GM19395 (cell line): Measurements from ENCODE around the gene ST6GAL1.
"Not testable (repeated sequence)": the region's sequence is repeated elsewhere in the genome, so short reads cannot be mapped to it uniquely, and the experiment has no call there.

Experiments used
- ATAC-seq: cut with Tn5 transposase; IDR thresholded peaks from one replicate; pipeline ENCODE4 v1.9.1; 2021; ENCODE audit warnings: mild to moderate bottlenecking, moderate library complexity; ENCODE audit not compliant: unreplicated experiment

The ST6GAL1 gene

GRCh38 chr3:186930143-186930640 lies at the start of gene ST6GAL1:
ST6GAL1 (plus strand) TSS chr3:186930526; CDS start chr3:187042704, 112,178 bp downstream.
- peak; percentile 75 for ATAC-seq

DNA sequence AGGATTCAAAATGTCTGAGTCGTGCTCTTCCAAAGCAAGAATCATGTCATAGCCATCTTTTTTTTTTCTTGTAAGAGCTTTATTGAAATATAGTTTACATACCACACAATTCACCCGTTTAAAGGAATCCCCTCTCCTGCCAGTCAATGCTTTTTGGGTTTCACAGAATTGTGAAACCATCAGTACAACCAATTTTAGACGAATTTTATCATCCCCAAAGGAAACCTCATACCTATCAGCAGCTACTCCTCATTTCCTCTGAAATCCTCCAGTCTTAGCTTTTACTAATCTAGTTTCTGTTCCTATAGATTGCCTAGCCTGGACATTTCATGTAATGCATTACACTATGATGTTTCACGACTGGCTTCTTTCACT lies 48.2 kb upstream of the ST6GAL1 start:
- ATAC-seq, result no peak

GRCh38 chr3:186882881-186883685 lies 47.2 kb upstream of the ST6GAL1 start:
- ATAC-seq, result no peak

DNA sequence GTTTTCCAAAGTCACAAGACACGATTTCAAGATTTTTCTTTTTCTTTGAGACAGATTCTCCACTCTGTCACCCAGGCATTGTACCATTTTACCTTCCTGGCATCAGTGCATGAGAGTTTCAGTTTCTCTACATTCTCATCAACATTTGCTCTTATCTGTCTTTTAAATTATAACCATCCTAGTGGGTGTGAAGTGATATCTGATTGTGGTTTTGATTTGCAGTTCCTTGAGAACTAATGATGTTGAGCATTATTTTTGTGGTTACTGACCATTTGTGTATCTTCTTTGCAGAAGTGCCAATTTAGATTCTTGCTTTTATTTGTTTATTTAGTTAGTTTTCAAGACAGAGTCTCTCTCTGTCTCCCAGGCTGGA lies 46.7 kb upstream of the ST6GAL1 start:
- ATAC-seq, result no peak

DNA sequence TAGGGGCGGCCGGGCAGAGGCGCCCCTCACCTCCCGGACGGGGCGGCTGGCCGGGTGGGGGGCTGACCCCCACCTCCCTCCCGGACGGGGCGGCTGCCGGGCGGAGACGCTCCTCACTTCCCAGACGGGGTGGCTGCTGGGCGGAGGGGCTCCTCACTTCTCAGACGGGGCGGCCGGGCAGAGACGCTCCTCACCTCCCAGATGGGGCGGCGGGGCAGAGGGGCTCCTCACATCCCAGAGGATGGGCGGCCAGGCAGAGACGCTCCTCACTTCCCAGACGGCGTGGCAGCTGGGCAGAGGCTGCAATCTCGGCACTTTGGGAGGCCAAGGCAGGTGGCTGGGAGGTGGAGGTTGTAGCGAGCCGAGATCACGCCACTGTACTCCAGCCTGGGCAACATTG lies 45.5 kb upstream of the ST6GAL1 start:
- ATAC-seq, result not testable (repeated sequence)

DNA sequence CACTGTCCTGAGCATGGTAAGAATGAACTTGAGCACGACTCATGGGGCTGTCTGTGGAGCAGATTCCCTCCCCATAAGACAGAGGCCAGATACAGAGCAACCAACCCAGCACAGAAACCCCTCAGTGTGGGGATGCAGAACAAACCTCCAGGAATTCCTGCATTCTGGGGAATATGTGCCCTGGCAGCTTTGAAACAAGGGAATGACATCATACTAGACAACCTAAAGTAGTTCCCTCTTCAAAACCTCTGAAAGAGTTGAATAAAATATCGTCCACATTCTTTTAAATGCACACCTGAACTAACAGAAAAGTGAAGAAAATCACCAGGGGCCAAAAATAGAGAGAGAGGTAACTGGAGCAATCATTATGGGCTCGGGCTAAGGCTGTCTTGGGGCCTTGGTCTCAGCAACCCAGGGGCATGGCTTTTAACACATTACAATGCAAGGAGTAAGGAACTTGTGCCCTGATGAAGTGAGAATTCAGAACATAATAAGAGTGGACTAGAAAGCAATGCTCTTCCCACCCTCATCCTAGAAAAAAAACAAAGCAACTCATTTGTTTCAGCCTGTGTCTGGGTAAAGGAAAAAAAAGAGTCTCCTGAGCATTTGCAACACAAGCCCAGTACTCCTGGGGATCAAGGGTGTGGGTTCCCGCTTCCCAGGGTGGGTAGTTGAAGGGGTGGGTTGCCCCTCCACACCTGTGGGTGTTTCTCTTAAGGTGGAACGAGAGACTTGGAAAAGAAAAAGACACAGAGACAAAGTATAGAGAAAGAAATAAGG lies 43.9 kb upstream of the ST6GAL1 start:
- ATAC-seq, result no peak

DNA sequence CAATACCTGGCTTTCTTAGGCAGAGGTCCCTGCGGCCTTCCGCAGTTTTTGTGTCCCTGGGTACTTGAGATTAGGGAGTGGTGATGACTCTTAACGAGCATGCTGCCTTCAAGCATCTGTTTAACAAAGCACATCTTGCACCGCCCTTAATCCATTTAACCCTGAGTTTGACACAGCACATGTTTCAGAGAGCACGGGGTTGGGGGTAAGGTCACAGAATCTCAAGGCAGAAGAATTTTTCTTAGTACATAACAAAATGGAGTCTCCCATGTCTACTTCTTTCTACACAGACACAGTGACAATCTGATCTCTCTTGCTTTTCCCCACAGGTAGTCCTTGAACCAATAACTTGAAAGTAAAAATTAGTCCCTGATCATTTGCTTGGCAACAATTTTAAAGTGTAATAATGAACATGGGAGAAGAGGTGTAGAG lies 42.8 kb upstream of the ST6GAL1 start:
- ATAC-seq, result not testable (repeated sequence)

DNA sequence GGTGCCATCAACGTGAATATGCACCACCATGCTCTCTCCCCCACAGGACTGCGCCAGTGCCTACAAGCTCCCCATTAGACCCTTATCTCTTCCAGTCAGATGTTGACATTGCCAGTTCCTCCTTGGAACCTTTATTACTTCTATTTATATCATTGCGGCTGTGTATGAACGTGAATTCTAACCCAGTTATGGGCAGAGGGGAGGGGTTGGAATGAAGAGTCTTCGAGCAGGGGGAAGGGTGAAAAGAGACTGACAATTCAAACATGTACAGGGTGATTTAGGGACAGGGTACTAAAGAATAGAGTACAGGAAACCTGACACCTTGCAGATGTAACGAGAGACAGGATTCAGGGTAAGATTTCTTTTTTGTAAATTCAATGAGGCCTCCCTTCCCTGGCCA lies 41.8 kb upstream of the ST6GAL1 start:
- ATAC-seq, result no peak

GRCh38 chr3:186889698-186890097 lies 40.6 kb upstream of the ST6GAL1 start:
- not testable (repeated sequence) for ATAC-seq

DNA sequence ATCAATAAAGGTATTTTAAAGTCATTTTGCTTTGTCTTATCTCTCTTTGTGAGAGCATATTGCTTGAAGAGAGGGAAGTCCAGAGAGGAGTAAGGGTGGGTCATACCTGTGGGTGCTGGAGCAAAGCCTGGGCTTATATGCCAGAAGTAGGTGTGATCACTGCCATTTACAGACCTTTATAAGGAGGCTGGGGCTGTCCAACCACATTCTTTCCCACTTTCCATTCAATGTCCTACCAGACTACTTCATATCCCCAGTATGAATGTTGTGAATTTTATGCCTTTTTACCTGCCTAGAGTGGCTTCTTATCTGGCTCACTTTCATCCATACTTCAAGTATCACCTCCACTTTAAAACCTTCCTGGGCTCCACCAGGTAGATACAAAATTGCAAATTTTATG lies 39.4 kb upstream of the ST6GAL1 start:
- ATAC-seq, result no peak

DNA sequence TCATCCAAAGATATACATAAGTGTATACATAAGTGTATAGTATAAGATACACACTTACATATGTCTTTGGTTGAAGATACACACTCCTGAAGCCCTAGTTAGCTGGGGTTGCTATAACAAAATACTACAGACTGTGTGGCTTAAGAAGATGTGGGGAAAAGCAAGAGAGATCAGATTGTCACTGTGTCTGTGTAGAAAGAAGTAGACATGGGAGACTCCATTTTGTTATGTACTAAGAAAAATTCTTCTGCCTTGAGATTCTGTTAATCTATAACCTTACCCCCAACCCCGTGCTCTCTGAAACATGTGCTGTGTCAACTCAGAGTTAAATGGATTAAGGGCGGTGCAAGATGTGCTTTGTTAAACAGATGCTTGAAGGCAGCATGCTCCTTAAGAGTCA lies 37.3 kb upstream of the ST6GAL1 start:
- not testable (repeated sequence) for ATAC-seq

DNA sequence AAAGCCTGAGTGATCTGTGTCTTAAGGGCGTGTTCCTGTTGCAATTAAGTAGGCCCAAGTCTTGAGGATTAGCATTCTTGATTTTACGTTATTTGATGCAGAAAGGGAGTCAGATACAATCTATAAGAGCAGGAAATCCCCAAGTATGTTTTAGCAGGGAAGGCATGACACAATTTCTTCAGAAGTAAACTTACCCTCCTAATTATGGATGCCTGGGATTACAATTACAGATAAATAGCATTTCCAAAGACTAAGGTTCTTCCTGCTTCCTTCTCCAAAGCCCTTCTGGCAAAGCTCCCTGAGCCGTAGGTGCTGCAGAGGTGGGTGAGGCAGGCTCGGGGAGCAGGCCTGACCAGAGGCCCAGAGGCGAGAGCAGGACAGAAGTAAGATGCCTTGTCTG lies 34.9 kb upstream of the ST6GAL1 start:
- no peak for ATAC-seq

GRCh38 chr3:186896006-186896405 lies 34.3 kb upstream of the ST6GAL1 start:
- ATAC-seq, result no peak

DNA sequence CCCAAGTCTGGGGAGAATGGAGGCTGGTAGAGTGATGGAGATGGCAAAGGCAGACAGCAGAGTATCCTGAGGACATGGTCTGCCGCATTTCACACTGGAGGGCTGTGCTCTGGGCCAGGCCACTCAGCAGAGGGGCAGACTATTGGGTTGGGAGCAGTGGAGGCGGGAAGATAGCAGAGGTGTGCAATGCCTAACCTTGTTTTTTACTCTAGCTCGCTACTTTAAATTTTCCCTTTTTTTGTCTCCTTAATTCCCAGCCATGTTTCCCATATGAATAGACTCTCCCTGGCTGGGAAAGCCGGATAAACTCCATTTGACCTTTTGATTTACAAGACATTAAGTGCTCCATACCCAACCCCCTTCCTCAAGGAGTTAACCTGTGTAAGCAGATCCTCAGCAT lies 33.5 kb upstream of the ST6GAL1 start:
- ATAC-seq, result no peak

- no peak for ATAC-seq
Measured at GRCh38 chr3:186901135-186901734, 29.1 kb upstream of the ST6GAL1 start.

DNA sequence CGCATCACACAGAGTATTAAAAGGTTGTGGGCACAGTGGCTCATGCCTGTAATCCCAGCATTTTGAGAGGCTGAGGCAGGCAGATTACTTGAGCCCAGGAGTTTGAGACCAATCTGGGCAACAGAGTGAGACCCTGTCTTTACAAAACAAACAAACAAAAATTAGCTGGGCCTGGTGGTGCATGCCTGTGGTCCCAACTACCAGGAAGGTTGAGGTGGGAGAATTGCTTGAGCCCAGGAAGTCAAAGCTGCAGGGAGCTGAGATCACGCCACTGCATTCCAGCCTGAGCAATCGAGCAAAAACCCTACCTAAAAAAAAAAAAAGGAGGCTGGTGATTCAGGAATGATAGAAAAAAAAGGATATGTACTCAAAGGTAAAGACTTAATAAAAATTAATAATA lies 28.2 kb upstream of the ST6GAL1 start:
- no peak for ATAC-seq

DNA sequence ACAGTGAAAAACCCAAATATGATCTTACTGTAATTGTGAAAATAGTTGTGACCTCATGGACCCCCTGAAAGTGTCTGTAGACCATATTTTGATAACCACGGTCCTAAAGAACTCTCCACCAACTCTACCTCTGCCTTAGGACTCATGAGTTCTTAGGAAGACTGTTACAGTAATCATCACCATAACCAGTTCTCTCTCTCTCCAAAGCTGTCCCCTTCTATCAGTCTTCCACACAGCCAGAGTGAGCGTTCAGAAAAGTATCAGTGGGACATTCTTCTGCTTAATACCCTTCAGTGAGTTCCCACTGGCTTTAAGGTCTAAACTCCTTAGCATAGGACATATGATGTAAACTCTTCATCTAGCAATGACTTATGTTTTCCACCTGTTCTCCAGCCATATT lies 27.6 kb upstream of the ST6GAL1 start:
- ATAC-seq, result no peak

- not testable (repeated sequence) for ATAC-seq
Measured at GRCh38 chr3:186903676-186904075, 26.6 kb upstream of the ST6GAL1 start.

GRCh38 chr3:186907075-186907474 lies 23.3 kb upstream of the ST6GAL1 start:
- not testable (repeated sequence) for ATAC-seq

DNA sequence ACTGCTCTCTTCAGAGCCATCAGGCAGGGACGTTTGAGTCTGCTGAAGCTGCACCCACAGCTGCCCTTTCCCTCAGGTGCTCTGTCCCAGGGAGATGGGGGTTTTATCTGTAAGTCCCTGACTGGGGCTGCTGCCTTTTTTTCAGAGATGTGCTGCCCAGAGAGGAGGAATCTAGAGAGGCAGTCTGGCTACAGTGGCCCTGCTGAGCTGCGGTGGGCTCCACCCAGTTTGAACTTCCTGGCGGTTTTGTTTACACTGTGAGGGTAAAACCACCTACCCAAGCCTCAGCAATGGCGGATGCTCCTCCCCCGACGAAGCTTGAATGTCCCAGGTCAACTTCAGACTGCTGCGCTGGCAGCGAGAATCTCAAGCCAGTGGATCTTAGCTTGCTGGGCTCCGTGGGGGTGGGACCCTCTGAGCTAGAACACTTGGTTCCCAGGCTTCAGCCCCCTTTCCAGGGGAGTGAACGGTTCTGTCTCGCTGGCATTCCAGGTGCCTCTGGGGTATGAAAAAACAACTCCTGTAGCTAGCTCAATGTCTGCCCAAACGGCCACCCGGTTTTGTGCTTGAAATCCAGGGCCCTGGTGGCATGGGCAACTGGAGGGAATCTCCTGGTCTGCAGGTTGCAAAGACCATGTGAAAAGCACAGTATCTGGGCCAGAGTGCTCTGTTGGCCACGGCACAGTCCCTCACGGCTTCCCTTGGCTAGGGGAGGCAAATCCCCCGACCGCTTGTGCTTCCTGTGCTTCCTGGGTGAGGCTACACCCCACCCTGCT lies 21.1 kb upstream of the ST6GAL1 start:
- peak; percentile 62 for ATAC-seq
